ENCODE measurements around the gene DBN1. TPM values are rescaled to one million over a fixed set of nuclear protein-coding genes. Genes with fewer than 3 reads are reported as not detected.

Gene DBN1
- polyA plus RNA-seq, 1 of the 3 experiments (the other 2 are of a cell fraction), result 244 TPM

- no peak overlapping the region for H3K4me2 ChIP-seq
- H3K9ac ChIP-seq, result no peak overlapping the region
- no peak for DNase-seq
- H3K27ac ChIP-seq (ENCODE audit: low read depth in 2 of 2, low read length in 1 of 2), result peak overlapping the region; percentile 41 to 45; a peak in 2 of 4 replicates
- H3K79me2 ChIP-seq (ENCODE audit: insufficient read depth), result peaks cover 39% of the 10 kb centered on the region
- peak overlapping the region in 1 of 2 experiments; percentile 96; a peak in 1 of 4 replicates for H3K4me3 ChIP-seq (ENCODE audit: low read depth in 2 of 2, low read length in 1 of 2)
- H3K27me3 ChIP-seq (ENCODE audit: insufficient read depth), result no peaks in the 10 kb centered on the region
- CTCF ChIA-PET, result interaction anchor here (1.4 to 20.3 kb wide), 6 partner anchors 9 to 70 kb away, joined by 3 to 215 read pairs (median 20); partner anchors contain the start of gene PDLIM7
- H3K4me1 ChIP-seq (ENCODE audit: control insufficient read depth in 1 of 2, insufficient read depth in 2 of 2, low read depth in 1 of 2, low read length in 1 of 2), result peaks cover 31 to 77% of the 10 kb centered on the region in 2 experiments
- H4K20me1 ChIP-seq (ENCODE audit: insufficient read depth), result peaks cover 37% of the 10 kb centered on the region
- POLR2A ChIA-PET, result interaction anchor here (0.8 to 1.1 kb wide), 5 partner anchors 9 to 21 kb away, joined by 3 to 5 read pairs (median 3); no protein-coding TSS in a partner anchor
- no peak for TF ChIP-seq NRF1 (IDR thresholded peaks at IDR 0.05; ENCODE audit: low read depth, low read length)
- no peak for TF ChIP-seq TEAD4 (IDR thresholded peaks at IDR 0.05; ENCODE audit: borderline replicate concordance, insufficient read depth)
- TF ChIP-seq IRF3 (IDR thresholded peaks at IDR 0.05; ENCODE audit: low read depth, low read length), result no peak
- TF ChIP-seq POLR2AphosphoS5 (IDR thresholded peaks at IDR 0.05; ENCODE audit: low read depth, low read length), result no peak
- no peak for TF ChIP-seq RAD21 (IDR thresholded peaks at IDR 0.05; ENCODE audit: low read length)
- no peak for TF ChIP-seq TAF1 (IDR thresholded peaks at IDR 0.05; ENCODE audit: borderline replicate concordance, low read depth, low read length)
- no peak for TF ChIP-seq GATA2 (CRISPR knock-in tag; IDR thresholded peaks at IDR 0.05)
- no peak for TF ChIP-seq GABPA (IDR thresholded peaks at IDR 0.05; ENCODE audit: low read depth)
- no peak for TF ChIP-seq RXRA (IDR thresholded peaks at IDR 0.05; ENCODE audit: borderline replicate concordance, low read depth)
- peaks cover 44% of the 10 kb centered on the region for H3F3A ChIP-seq (replicated peaks; ENCODE audit: insufficient read depth)
- H3K36me3 ChIP-seq (replicated peaks in 1 of 2; ENCODE audit: control insufficient read depth in 1 of 2, insufficient read depth in 2 of 2, low read length in 1 of 2), result peaks cover 5 to 14% of the 10 kb centered on the region in 2 experiments
- no peaks in the 10 kb centered on the region for H3K9me2 ChIP-seq
- H2AFZ ChIP-seq (ENCODE audit: low read depth), result no peak overlapping the region
- WGBS (ENCODE audit: low lambda C conversion rate), result 82% methylated on average over 7 of the region's 7 CpGs
- no peaks in the 10 kb centered on the region for H3K9me3 ChIP-seq
These were observed 605 bp upstream of the DBN1 start for GRCh38 chr5:177474002-177474476.

- Histone ChIP-seq H3K36me3 (replicated peaks in 1 of 2; ENCODE audit: control insufficient read depth in 1 of 2, insufficient read depth in 2 of 2, low read length in 1 of 2) (peaks cover 12 to 22% of the 10 kb centered on the region in 2 experiments), H3F3A (replicated peaks; ENCODE audit: insufficient read depth) (peaks cover 32% of the 10 kb centered on the region), H3K9ac (peak overlapping the region; percentile 81), H3K27ac (ENCODE audit: low read depth in 2 of 2, low read length in 1 of 2) (peak overlapping the region; percentile 52 to 92; a peak in 3 of 4 replicates), H3K4me2 (peak overlapping the region; percentile 100), H3K4me3 (ENCODE audit: low read depth in 2 of 2, low read length in 1 of 2) (peak overlapping the region; percentile 96), H2AFZ (ENCODE audit: low read depth) (no peak overlapping the region), H3K4me1 (ENCODE audit: control insufficient read depth in 1 of 2, insufficient read depth in 2 of 2, low read depth in 1 of 2, low read length in 1 of 2) (peaks cover 35 to 71% of the 10 kb centered on the region in 2 experiments; a peak in 3 of 4 replicates), H3K9me3 (no peaks in the 10 kb centered on the region), H3K27me3 (ENCODE audit: insufficient read depth) (no peaks in the 10 kb centered on the region), H4K20me1 (ENCODE audit: insufficient read depth) (peaks cover 49% of the 10 kb centered on the region), H3K9me2 (no peaks in the 10 kb centered on the region), H3K79me2 (ENCODE audit: insufficient read depth) (peaks cover 50% of the 10 kb centered on the region)
- DNase-seq, result peak; percentile 92
- TF ChIP-seq RAD21 (IDR thresholded peaks at IDR 0.05; ENCODE audit: low read length) (0 out of 2 replicates have a peak, but pooled peaks have one; percentile 17), USF1 (IDR thresholded peaks at IDR 0.05; ENCODE audit: borderline replicate concordance, low read depth) (no peak), MXI1 (IDR thresholded peaks at IDR 0.05; ENCODE audit: low read depth, low read length) (peak; percentile 89), ELF1 (IDR thresholded peaks at IDR 0.05) (no peak), CHD2 (IDR thresholded peaks at IDR 0.05; ENCODE audit: low read length, partially characterized antibody) (peak; percentile 5), MAX (IDR thresholded peaks at IDR 0.05; ENCODE audit: low read depth) (0 out of 2 replicates have a peak, but pooled peaks have one; percentile 38), RCOR1 (IDR thresholded peaks at IDR 0.05; ENCODE audit: low read length) (no peak)
- 0% methylated on average over 7 of the region's 93 CpGs for WGBS (ENCODE audit: low lambda C conversion rate)
- ChIA-PET POLR2A (interaction anchor here (1.1 to 4.6 kb wide), 7 partner anchors 9 to 28 kb away, joined by 3 to 43 read pairs (median 13); partner anchors contain the start of gene PDLIM7), CTCF (interaction anchor here (0.9 to 20.3 kb wide), 12 partner anchors 9 to 102 kb away, joined by 3 to 215 read pairs (median 5); partner anchors contain the start of gene PDLIM7)
These were observed 683 bp downstream of the DBN1 start for GRCh38 chr5:177472460-177473442.

Measured in SK-N-SH (cell line).